GM12878 (cell line): ENCODE results near the gene PROCA1. TPM values are rescaled to one million over a fixed set of nuclear protein-coding genes. Genes with fewer than 3 reads are reported as not detected.

Experiments used
- CBX5 ChIP-seq: sonication (generic); IDR thresholded peaks from 2 replicates; pipeline ENCODE4 v1.6.1; 2016; ENCODE audit warnings: low read depth, moderate library complexity, mild to moderate bottlenecking, inconsistent platforms
- CEBPB ChIP-seq, 2 experiments: fragments of 150-350 bp in 1 of 2; IDR thresholded peaks; 2 replicates each; pipeline ENCODE4 v1.6.1; 2012 to 2014; ENCODE audit warnings: low read depth in 2 of 2, low read length in 2 of 2, borderline replicate concordance in 1 of 2, inconsistent platforms in 1 of 2
- CREM ChIP-seq: IDR thresholded peaks from 2 replicates; pipeline ENCODE4 v1.6.1; 2014; ENCODE audit warnings: antibody characterized with exemption, low read depth
- GABPA ChIP-seq: IDR thresholded peaks from 2 replicates; pipeline ENCODE4 v1.6.1; 2014; ENCODE audit warnings: antibody characterized with exemption, low read depth, mild to moderate bottlenecking, inconsistent platforms
- GATAD2B ChIP-seq: fragments of 450-650 bp; conservative IDR thresholded peaks from 2 replicates; pipeline ENCODE4 v1.6.1; 2017; ENCODE audit warnings: low read depth, mild to moderate bottlenecking, moderate library complexity
- IRF4 ChIP-seq: IDR thresholded peaks from 2 replicates; pipeline ENCODE4 v1.6.1; 2011; ENCODE audit warnings: low read depth, low read length
- JUND ChIP-seq: IDR thresholded peaks from 2 replicates; pipeline ENCODE4 v1.6.1; 2012; ENCODE audit warnings: low read depth, mild to moderate bottlenecking, low read length, improper control_type of control experiment, moderate library complexity
- KDM1A ChIP-seq: fragments of 200-600 bp; sonication (generic); IDR thresholded peaks from 2 replicates; pipeline ENCODE4 v1.6.1; 2016; ENCODE audit warnings: borderline replicate concordance
- MEF2B ChIP-seq: fragments of 450-650 bp; IDR thresholded peaks from 2 replicates; pipeline ENCODE4 v1.6.1; 2018; ENCODE audit warnings: mild to moderate bottlenecking, moderate library complexity; ENCODE audit not compliant: partially characterized antibody, poor library complexity, severe bottlenecking
- MYB ChIP-seq: fragments of 150-350 bp; IDR thresholded peaks from 2 replicates; pipeline ENCODE4 v1.6.1; 2014; ENCODE audit warnings: mild to moderate bottlenecking, low read depth, low read length, borderline replicate concordance
- NR2C1 ChIP-seq: fragments of 450-650 bp; IDR thresholded peaks from 2 replicates; pipeline ENCODE4 v1.6.1; 2017; ENCODE audit warnings: antibody characterized with exemption, mild to moderate bottlenecking, moderate library complexity
- POLR2AphosphoS5 ChIP-seq: IDR thresholded peaks from 2 replicates; pipeline ENCODE4 v1.6.1; 2011; ENCODE audit warnings: mild to moderate bottlenecking, low read length, inconsistent platforms
- RELA ChIP-seq: fragments of 450-650 bp; IDR thresholded peaks from 2 replicates; pipeline ENCODE4 v1.8.0; 2014; ENCODE audit warnings: borderline replicate concordance; ENCODE audit not compliant: partially characterized antibody
- SRF ChIP-seq, 2 experiments: IDR thresholded peaks; 2 replicates each; pipeline ENCODE4 v1.6.1; 2011; ENCODE audit warnings: low read depth in 2 of 2, low read length in 2 of 2, mild to moderate bottlenecking in 1 of 2, moderate library complexity in 1 of 2
- STAT3 ChIP-seq: IDR thresholded peaks from 2 replicates; pipeline ENCODE4 v1.6.1; 2011; ENCODE audit warnings: low read depth, low read length, improper control_type of control experiment
- TCF3 ChIP-seq: IDR thresholded peaks from 2 replicates; pipeline ENCODE4 v1.6.1; 2012; ENCODE audit warnings: low read depth, mild to moderate bottlenecking, low read length, borderline replicate concordance; ENCODE audit not compliant: insufficient read depth
- WRNIP1 ChIP-seq: IDR thresholded peaks from 2 replicates; pipeline ENCODE4 v1.6.1; 2011; ENCODE audit warnings: low read depth, low read length, improper control_type of control experiment, borderline replicate concordance
- polyA plus RNA-seq, 11 experiments: library from polyadenylated mRNA; depleted of rRNA in 4 of 11; unstranded in 6 of 11; stranded (reverse) in 5 of 11; fragments of >200 nt; fragmentation: Nextera tagmentation in 4 of 11; fragmentation: Illumina TruSeq in 1 of 11; extraction: Ambion mirVana in 4 of 11; extraction: Trizol in 1 of 11; gene quantifications; 1 replicate in 1 of 11; 2 replicates in 10 of 11; pipeline versions ENCODE4 v1.2.1 to v1.2.3, GENCODE V29; 2011 to 2016; ENCODE audit warnings: inconsistent platforms in 2 of 11, missing spikeins in 2 of 11, low read depth in 1 of 11
- total RNA-seq, 4 experiments: library from RNA; depleted of rRNA in 3 of 4; stranded (reverse); fragments of >200 nt in 3 of 4; fragmentation: Illumina TruSeq in 1 of 4; extraction: Trizol in 1 of 4; gene quantifications; 2 replicates each; pipeline versions ENCODE4 v1.2.1 to v1.2.3, GENCODE V29; 2013 to 2021
- TF ChIP-seq, protein P1 (sequence below): IDR thresholded peaks from 2 replicates; pipeline ENCODE4 v1.6.1; 2012; ENCODE audit warnings: low read depth, low read length, improper control_type of control experiment
- TF ChIP-seq, protein P2 (sequence below): IDR thresholded peaks from 2 replicates; pipeline ENCODE4 v1.6.1; 2011; ENCODE audit warnings: low read depth, low read length, improper control_type of control experiment, borderline replicate concordance
- TF ChIP-seq, protein P3 (sequence below): IDR thresholded peaks from 2 replicates; pipeline ENCODE4 v1.6.1; 2012; ENCODE audit warnings: low read depth, low read length, improper control_type of control experiment
- TF ChIP-seq, protein P4 (sequence below): fragments of 450-650 bp; IDR thresholded peaks from 2 replicates; pipeline ENCODE4 v1.6.1; 2017; ENCODE audit warnings: mild to moderate bottlenecking
- TF ChIP-seq, protein P5 (sequence below), 3 experiments: IDR thresholded peaks in 2 of 3; conservative IDR thresholded peaks in 1 of 3; 2 replicates each; pipeline ENCODE4 v1.5.1; 2011; ENCODE audit warnings: low read depth in 3 of 3, low read length in 3 of 3, mild to moderate bottlenecking in 3 of 3, control low read depth in 2 of 3, moderate library complexity in 2 of 3, inconsistent platforms in 1 of 3, mixed read lengths in 1 of 3; ENCODE audit not compliant: control insufficient read depth in 2 of 3, insufficient read depth in 1 of 3; ENCODE audit errors: extremely low read depth in 1 of 3

PROCA1 gene
- total and polyA plus RNA-seq, 10 of the 15 experiments (the other 5 are each of a cell fraction or from before 2014, with no cell fraction given), result 0.35 to 4.8 (median 1.4) TPM

DNA sequence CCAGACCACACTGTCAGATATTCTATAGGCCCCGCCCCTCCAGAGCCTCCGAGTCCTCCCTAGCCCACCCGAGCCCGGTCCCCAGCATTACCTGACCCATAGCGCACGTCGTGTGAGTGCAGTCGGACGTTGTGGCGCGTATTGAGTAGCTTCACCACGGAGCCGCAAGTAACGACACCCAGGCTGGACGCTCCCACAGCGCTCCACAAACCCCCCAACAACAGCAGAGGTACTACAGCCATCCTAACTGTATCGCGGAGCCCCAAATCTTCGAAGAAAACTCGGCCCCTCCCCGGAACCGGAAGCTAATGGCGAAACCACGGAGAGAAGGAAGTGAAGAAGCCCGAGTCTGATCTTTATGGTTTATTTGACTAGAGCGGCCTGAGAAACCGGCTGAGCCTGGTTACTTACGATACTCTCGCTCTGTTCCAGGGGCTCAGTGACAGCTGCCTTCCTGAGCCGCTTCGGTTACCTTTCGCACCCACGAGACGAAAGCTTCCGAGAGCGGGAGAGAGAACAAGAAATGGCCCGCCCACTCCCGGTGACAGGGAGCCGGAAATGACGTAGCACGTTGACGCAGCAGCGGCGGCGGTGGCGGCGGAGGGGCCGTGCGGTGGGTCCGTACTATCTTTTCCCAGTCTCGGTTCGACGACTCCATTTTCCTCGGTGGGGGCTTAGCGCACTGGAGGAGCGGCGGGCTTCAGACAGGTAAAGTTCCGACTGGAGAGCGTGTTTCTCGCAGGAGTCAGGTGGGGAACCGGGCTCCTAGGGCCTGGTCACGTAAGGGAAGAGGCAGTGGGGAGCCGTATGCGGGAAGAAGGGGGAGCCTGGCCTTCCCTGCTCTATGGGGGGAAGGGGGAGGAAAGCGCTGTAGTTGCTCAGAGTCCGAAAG, 49.8 kb downstream of the PROCA1 start, which contains the start of the genes SDF2 and SUPT6H (continued):
- TF ChIP-seq, protein P1, sequence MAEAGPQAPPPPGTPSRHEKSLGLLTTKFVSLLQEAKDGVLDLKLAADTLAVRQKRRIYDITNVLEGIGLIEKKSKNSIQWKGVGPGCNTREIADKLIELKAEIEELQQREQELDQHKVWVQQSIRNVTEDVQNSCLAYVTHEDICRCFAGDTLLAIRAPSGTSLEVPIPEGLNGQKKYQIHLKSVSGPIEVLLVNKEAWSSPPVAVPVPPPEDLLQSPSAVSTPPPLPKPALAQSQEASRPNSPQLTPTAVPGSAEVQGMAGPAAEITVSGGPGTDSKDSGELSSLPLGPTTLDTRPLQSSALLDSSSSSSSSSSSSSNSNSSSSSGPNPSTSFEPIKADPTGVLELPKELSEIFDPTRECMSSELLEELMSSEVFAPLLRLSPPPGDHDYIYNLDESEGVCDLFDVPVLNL, result no peak; the same call in 1 of the 2 replicates
- TF ChIP-seq CBX5 (no peak), KDM1A (no peak), MYB (no peak), IRF4 (peak; percentile 43; the same call in 1 of the 2 replicates), POLR2AphosphoS5 (peak; percentile 96), NR2C1 (peak; percentile 51; the same call in 1 of the 2 replicates), MEF2B (peak; percentile 26), CREM (peak; percentile 96), SRF (IDR thresholded peaks at IDR 0.05; ENCODE audit: low read depth in 2 of 2, low read length in 2 of 2) (no peak), WRNIP1 (no peak), RELA (peak; percentile 14), STAT3 (no peak), GATAD2B (peak; percentile 62; the same call in 1 of the 2 replicates), GABPA (peak; percentile 90), CEBPB (IDR thresholded peaks at IDR 0.05; ENCODE audit: borderline replicate concordance in 1 of 2, low read depth in 2 of 2, low read length in 2 of 2) (no peak), JUND (no peak), TCF3 (0 out of 2 replicates have a peak, but pooled peaks have one; percentile 11)
- TF ChIP-seq, protein P2, sequence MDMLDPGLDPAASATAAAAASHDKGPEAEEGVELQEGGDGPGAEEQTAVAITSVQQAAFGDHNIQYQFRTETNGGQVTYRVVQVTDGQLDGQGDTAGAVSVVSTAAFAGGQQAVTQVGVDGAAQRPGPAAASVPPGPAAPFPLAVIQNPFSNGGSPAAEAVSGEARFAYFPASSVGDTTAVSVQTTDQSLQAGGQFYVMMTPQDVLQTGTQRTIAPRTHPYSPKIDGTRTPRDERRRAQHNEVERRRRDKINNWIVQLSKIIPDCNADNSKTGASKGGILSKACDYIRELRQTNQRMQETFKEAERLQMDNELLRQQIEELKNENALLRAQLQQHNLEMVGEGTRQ, result no peak
- TF ChIP-seq, protein P3, sequence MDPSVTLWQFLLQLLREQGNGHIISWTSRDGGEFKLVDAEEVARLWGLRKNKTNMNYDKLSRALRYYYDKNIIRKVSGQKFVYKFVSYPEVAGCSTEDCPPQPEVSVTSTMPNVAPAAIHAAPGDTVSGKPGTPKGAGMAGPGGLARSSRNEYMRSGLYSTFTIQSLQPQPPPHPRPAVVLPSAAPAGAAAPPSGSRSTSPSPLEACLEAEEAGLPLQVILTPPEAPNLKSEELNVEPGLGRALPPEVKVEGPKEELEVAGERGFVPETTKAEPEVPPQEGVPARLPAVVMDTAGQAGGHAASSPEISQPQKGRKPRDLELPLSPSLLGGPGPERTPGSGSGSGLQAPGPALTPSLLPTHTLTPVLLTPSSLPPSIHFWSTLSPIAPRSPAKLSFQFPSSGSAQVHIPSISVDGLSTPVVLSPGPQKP, result peak; percentile 85
- TF ChIP-seq, protein P4, sequence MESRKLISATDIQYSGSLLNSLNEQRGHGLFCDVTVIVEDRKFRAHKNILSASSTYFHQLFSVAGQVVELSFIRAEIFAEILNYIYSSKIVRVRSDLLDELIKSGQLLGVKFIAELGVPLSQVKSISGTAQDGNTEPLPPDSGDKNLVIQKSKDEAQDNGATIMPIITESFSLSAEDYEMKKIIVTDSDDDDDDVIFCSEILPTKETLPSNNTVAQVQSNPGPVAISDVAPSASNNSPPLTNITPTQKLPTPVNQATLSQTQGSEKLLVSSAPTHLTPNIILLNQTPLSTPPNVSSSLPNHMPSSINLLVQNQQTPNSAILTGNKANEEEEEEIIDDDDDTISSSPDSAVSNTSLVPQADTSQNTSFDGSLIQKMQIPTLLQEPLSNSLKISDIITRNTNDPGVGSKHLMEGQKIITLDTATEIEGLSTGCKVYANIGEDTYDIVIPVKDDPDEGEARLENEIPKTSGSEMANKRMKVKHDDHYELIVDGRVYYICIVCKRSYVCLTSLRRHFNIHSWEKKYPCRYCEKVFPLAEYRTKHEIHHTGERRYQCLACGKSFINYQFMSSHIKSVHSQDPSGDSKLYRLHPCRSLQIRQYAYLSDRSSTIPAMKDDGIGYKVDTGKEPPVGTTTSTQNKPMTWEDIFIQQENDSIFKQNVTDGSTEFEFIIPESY, result no peak
- TF ChIP-seq, protein P5, sequence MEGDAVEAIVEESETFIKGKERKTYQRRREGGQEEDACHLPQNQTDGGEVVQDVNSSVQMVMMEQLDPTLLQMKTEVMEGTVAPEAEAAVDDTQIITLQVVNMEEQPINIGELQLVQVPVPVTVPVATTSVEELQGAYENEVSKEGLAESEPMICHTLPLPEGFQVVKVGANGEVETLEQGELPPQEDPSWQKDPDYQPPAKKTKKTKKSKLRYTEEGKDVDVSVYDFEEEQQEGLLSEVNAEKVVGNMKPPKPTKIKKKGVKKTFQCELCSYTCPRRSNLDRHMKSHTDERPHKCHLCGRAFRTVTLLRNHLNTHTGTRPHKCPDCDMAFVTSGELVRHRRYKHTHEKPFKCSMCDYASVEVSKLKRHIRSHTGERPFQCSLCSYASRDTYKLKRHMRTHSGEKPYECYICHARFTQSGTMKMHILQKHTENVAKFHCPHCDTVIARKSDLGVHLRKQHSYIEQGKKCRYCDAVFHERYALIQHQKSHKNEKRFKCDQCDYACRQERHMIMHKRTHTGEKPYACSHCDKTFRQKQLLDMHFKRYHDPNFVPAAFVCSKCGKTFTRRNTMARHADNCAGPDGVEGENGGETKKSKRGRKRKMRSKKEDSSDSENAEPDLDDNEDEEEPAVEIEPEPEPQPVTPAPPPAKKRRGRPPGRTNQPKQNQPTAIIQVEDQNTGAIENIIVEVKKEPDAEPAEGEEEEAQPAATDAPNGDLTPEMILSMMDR (IDR thresholded peaks at IDR 0.05 in 2 of 3, conservative IDR thresholded peaks at IDR 0.05 in 1 of 3; ENCODE audit: control insufficient read depth in 2 of 3, extremely low read depth in 1 of 3, insufficient read depth in 1 of 3, low read depth in 3 of 3, low read length in 3 of 3), result 0 out of 6 replicates have a peak, but pooled peaks of 1 of the 3 experiments have one; percentile 16
